MM.1S (cell line): ENCODE results near the gene GNPTG.
A peak's percentile ranks its signal among the peaks of the same experiment; 100 is the strongest.
"Not testable (repeated sequence)": the region's sequence is repeated elsewhere in the genome, so short reads cannot be mapped to it uniquely, and the experiment has no call there.

Experiments used
- DNase-seq: peaks from one replicate; pipeline ENCODE4 v3.0.0-alpha.2; 2015
- H2AFZ ChIP-seq: fragments of 300-600 bp; sonication (generic); 2 replicates; pipeline ENCODE4 v1.6.0; 2016; ENCODE audit warnings: antibody characterized with exemption, low read length
- H3F3A ChIP-seq: fragments of 300-600 bp; sonication (generic); 2 replicates; pipeline ENCODE4 v1.6.1; 2016; ENCODE audit warnings: mild to moderate bottlenecking, antibody characterized with exemption, low read length, moderate library complexity, mixed read lengths; ENCODE audit not compliant: insufficient read depth
- H3K27ac ChIP-seq: fragments of 300-600 bp; sonication (generic); 2 replicates; pipeline ENCODE4 v1.5.1; 2016; ENCODE audit warnings: mild to moderate bottlenecking, low read length
- H3K27me3 ChIP-seq: fragments of 300-600 bp; sonication (generic); replicated peaks from 2 replicates; pipeline ENCODE4 v1.6.0; 2016; ENCODE audit warnings: low read length; ENCODE audit not compliant: insufficient read depth
- H3K36me3 ChIP-seq: fragments of 300-600 bp; sonication (generic); replicated peaks from 2 replicates; pipeline ENCODE4 v1.6.1; 2016; ENCODE audit warnings: mild to moderate bottlenecking, low read length, mixed read lengths; ENCODE audit not compliant: insufficient read depth
- H3K4me1 ChIP-seq: fragments of 300-600 bp; sonication (generic); 2 replicates; pipeline ENCODE4 v1.6.1; 2016; ENCODE audit warnings: low read length, mixed read lengths
- H3K4me2 ChIP-seq: fragments of 300-600 bp; sonication (generic); 2 replicates; pipeline ENCODE4 v1.6.0; 2016; ENCODE audit warnings: low read depth, low read length
- H3K4me3 ChIP-seq: fragments of 300-600 bp; sonication (generic); 2 replicates; pipeline ENCODE4 v1.5.1; 2016; ENCODE audit warnings: low read length, mixed read lengths
- H3K79me2 ChIP-seq: fragments of 300-600 bp; sonication (generic); 2 replicates; pipeline ENCODE4 v1.6.1; 2016; ENCODE audit warnings: mixed run types, low read length, mixed read lengths
- H3K9ac ChIP-seq: fragments of 300-600 bp; sonication (generic); 2 replicates; pipeline ENCODE4 v1.6.1; 2016; ENCODE audit warnings: low read length, mixed read lengths
- H3K9me2 ChIP-seq: fragments of 300-600 bp; sonication (generic); replicated peaks from 2 replicates; pipeline ENCODE4 v1.6.1; 2016; ENCODE audit warnings: mild to moderate bottlenecking, low read length, mixed read lengths; ENCODE audit not compliant: insufficient read depth
- H3K9me3 ChIP-seq: fragments of 300-600 bp; sonication (generic); replicated peaks from 2 replicates; pipeline ENCODE4 v1.6.1; 2016; ENCODE audit warnings: mild to moderate bottlenecking, low read length, mixed read lengths; ENCODE audit not compliant: insufficient read depth
- H4K20me1 ChIP-seq: fragments of 300-600 bp; sonication (generic); 2 replicates; pipeline ENCODE4 v1.6.1; 2016; ENCODE audit warnings: mild to moderate bottlenecking, low read length, moderate library complexity, mixed read lengths; ENCODE audit not compliant: insufficient read depth
- CTCF ChIP-seq: fragments of 300-600 bp; sonication (generic); IDR thresholded peaks from 2 replicates; pipeline ENCODE4 v1.5.1; 2016; ENCODE audit warnings: antibody characterized with exemption, low read length, mixed read lengths
- EZH2 ChIP-seq: fragments of 300-600 bp; sonication (generic); optimal IDR thresholded peaks from 2 replicates; pipeline ENCODE3; 2017; ENCODE audit warnings: low read depth, mild to moderate bottlenecking, antibody characterized with exemption, low read length, mixed read lengths
- EZH2phosphoT487 ChIP-seq: fragments of 300-600 bp; sonication (generic); IDR thresholded peaks from 2 replicates; pipeline ENCODE4 v1.6.1; 2018; ENCODE audit warnings: antibody characterized with exemption, low read length

GNPTG gene

DNA sequence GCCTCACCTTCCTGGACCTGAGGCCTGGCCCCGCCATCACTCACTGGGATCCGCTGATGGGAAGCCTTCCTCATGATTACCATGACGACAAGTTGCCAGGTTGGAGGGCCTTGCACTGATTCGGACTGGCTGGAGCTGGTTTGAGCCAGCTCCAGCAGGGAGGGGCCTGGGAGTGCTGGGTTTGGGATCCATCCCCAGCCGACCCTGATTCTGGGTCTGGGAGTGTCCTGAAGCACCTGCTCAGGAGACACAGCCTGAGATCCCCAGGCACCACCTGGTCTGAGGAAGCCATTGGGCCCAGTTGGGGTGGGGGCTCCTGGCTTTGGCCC, 24.1 kb upstream of the GNPTG start:
- no peaks in the 10 kb centered on the region for H4K20me1 ChIP-seq
- H2AFZ ChIP-seq = no peak overlapping the region
- no peak overlapping the region for H3K4me2 ChIP-seq
- no peak for TF ChIP-seq CTCF
- no peak overlapping the region for H3K9ac ChIP-seq
- DNase-seq = no peak
- no peaks in the 10 kb centered on the region for H3F3A ChIP-seq
- H3K27me3 ChIP-seq = peaks cover 3% of the 10 kb centered on the region; the same call in 1 of the 2 replicates
- H3K27ac ChIP-seq = no peak overlapping the region
- peaks cover 17% of the 10 kb centered on the region for H3K4me1 ChIP-seq
- H3K9me3 ChIP-seq = no peaks in the 10 kb centered on the region
- H3K79me2 ChIP-seq = no peaks in the 10 kb centered on the region
- H3K9me2 ChIP-seq = no peaks in the 10 kb centered on the region
- no peak overlapping the region for H3K4me3 ChIP-seq
- no peaks in the 10 kb centered on the region for H3K36me3 ChIP-seq

DNA sequence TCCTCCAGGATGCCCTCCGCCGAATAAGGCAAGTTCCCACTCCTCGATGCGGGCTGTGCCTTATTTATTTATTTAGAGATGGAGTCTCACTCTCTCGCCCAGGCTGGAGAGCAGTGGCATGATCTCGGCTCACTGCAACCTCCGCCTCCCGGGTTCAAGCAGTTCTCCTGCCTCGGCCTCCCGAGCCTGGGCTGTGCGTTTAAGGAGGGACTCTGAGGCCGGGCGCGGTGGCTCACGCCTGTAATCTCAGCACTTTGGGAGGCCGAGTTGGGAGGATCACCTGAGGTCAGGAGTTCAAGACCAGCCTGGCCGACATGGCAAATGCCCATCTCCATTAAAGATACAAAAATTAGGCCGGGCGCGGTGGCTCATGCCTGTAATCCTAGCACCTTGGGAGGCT, 23.6 kb upstream of the GNPTG start:
- H4K20me1 ChIP-seq, H3K27ac ChIP-seq, H3K4me3 ChIP-seq, DNase-seq, H3K9ac ChIP-seq, H3K9me2 ChIP-seq, H3K36me3 ChIP-seq, H3F3A ChIP-seq, H3K79me2 ChIP-seq, H3K4me2 ChIP-seq, H3K9me3 ChIP-seq, H3K27me3 ChIP-seq, H2AFZ ChIP-seq: not testable (repeated sequence)
- peaks cover 18% of the 10 kb centered on the region for H3K4me1 ChIP-seq

DNA sequence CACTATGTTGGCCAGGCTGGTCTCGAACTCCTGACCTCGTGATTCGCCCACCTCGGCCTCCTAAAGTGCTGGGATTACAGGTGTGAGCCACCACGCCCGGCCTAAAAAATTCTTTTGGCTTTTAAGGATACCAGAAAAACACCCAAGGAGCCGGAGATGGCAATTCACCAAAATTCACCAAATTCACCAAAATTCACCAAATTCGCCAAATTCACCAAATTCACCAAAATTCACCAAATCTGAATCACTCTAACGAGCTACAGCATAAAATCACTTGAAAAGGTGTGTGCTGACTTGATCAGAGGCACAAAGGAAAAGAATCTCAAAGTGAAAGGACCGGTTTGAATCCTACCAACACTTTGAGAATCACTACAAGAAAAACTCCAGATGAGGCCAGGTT, 22.8 kb upstream of the GNPTG start:
- H2AFZ ChIP-seq, H3K4me3 ChIP-seq, H3F3A ChIP-seq, H3K9me3 ChIP-seq, H3K36me3 ChIP-seq, H4K20me1 ChIP-seq, H3K9ac ChIP-seq, H3K4me2 ChIP-seq, H3K9me2 ChIP-seq, DNase-seq, H3K27ac ChIP-seq, H3K79me2 ChIP-seq: not testable (repeated sequence)
- Histone ChIP-seq H3K4me1 (peaks cover 18% of the 10 kb centered on the region), H3K27me3 (peaks cover 13% of the 10 kb centered on the region)

- no peaks in the 10 kb centered on the region for H3K79me2 ChIP-seq
- no peaks in the 10 kb centered on the region for H3K36me3 ChIP-seq
- H3K9me3 ChIP-seq = no peaks in the 10 kb centered on the region
- TF ChIP-seq CTCF (peak; percentile 73), EZH2phosphoT487 (no peak), EZH2 (no peak)
- H3K27ac ChIP-seq = no peak overlapping the region
- DNase-seq = peak; percentile 20
- H3K4me3 ChIP-seq = no peak overlapping the region
- peaks cover 18% of the 10 kb centered on the region for H3K4me1 ChIP-seq
- no peak overlapping the region for H3K4me2 ChIP-seq
- H3K9ac ChIP-seq = no peak overlapping the region
- no peaks in the 10 kb centered on the region for H3K9me2 ChIP-seq
- peaks cover 27% of the 10 kb centered on the region for H3K27me3 ChIP-seq
- H2AFZ ChIP-seq = no peak overlapping the region
- no peaks in the 10 kb centered on the region for H3F3A ChIP-seq
- no peaks in the 10 kb centered on the region for H4K20me1 ChIP-seq
Measured at GRCh38 chr16:1330260-1330914, 21.3 kb upstream of the GNPTG start.
